Superior temporal gyrus (tissue), 1 donor: ENCODE data around the gene CABLES1.
"Not testable (repeated sequence)": the region's sequence is repeated elsewhere in the genome, so short reads cannot be mapped to it uniquely, and the experiment has no call there.

Source experiments
- DNase-seq: peaks from one replicate; pipeline ENCODE4 v3.0.0-alpha.2; 2016; ENCODE audit errors: extremely low spot score

Gene CABLES1

GRCh38 chr18:23134780-23135549 lies at the start of gene CABLES1:
TSS of gene CABLES1 (plus strand) at chr18:23135485. CDS start at chr18:23135763, 278 bp downstream.
- peak; percentile 49 for DNase-seq

- DNase-seq, result no peak
These were observed 47.9 kb upstream of the CABLES1 start for GRCh38 chr18:23087352-23087751.

GRCh38 chr18:23088310-23088709 lies 47.0 kb upstream of the CABLES1 start:
- peak; percentile 35 for DNase-seq

GRCh38 chr18:23091017-23091993 lies 44.0 kb upstream of the CABLES1 start:
- not testable (repeated sequence) for DNase-seq

- DNase-seq, result no peak
These were observed 43.2 kb upstream of the CABLES1 start for GRCh38 chr18:23092121-23092520.

- not testable (repeated sequence) for DNase-seq
These were observed 42.2 kb upstream of the CABLES1 start for GRCh38 chr18:23093130-23093529.

- no peak for DNase-seq
These were observed 41.5 kb upstream of the CABLES1 start for GRCh38 chr18:23093772-23094171.

- peak; percentile 47 for DNase-seq
These were observed 40.7 kb upstream of the CABLES1 start for GRCh38 chr18:23094411-23095190.

- DNase-seq, result no peak
These were observed 39.8 kb upstream of the CABLES1 start for GRCh38 chr18:23095463-23095862.

- DNase-seq, result not testable (repeated sequence)
These were observed 38.3 kb upstream of the CABLES1 start for GRCh38 chr18:23097016-23097415.

GRCh38 chr18:23099621-23100020 lies 35.7 kb upstream of the CABLES1 start:
- no peak for DNase-seq

- no peak for DNase-seq
These were observed 33.3 kb upstream of the CABLES1 start for GRCh38 chr18:23101861-23102432.

GRCh38 chr18:23102493-23103261 lies 32.6 kb upstream of the CABLES1 start:
- DNase-seq, result no peak

- no peak for DNase-seq
These were observed 31.8 kb upstream of the CABLES1 start for GRCh38 chr18:23103449-23103848.

- DNase-seq, result no peak
These were observed 30.3 kb upstream of the CABLES1 start for GRCh38 chr18:23105030-23105429.

GRCh38 chr18:23105581-23106219 lies 29.6 kb upstream of the CABLES1 start:
- DNase-seq, result no peak

GRCh38 chr18:23106575-23106974 lies 28.7 kb upstream of the CABLES1 start:
- no peak for DNase-seq

- no peak for DNase-seq
These were observed 27.6 kb upstream of the CABLES1 start for GRCh38 chr18:23107718-23108117.

- no peak for DNase-seq
These were observed 26.8 kb upstream of the CABLES1 start for GRCh38 chr18:23108496-23108895.

GRCh38 chr18:23109163-23109562 lies 26.1 kb upstream of the CABLES1 start:
- not testable (repeated sequence) for DNase-seq
